EL (cell line): ENCODE results near the gene CCT3.
"Not testable (repeated sequence)": the region's sequence is repeated elsewhere in the genome, so short reads cannot be mapped to it uniquely, and the experiment has no call there.

Source experiments
- DNase-seq: peaks from one replicate; pipeline ENCODE4 v3.0.0-alpha.2; 2016

The CCT3 gene

DNA sequence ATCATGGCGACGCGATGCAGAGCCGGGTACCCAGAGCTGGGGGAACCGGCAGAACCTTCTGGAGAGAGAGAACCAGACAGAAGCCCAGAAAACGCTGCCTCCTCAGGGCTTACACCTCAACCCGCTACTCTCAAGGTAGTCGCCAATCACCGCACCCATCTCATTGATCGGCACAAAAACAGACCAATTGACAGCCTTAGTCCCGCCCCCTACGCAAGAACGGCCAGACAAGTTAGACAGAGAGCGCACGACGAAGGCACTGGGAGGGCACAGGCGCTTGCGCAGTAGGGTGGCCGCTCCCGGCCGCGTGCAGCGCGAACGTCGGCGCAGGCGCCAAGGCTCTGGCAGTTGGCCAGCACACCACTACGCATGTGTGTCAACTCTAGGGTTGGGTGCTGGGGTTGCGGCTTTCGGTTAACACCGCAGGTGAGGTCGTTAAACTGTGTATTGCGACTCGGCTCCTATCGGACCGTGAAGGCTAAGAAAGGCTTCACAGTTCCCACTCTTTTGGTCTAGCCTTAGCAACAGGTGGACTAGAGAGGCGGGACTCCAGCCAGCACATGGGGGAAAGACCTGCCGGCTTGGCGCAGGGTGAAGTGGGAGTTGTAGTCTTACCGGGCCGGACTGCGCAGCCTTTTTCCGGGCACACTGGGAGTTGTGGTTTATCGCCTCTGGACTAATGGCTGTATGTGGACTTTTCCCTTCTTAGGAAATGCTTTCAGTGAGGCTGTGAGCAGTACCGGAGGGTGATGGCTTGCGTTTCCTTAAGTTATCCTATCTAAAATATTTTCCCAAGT, at the start of gene CCT3, which contains the start of gene TSACC:
Gene CCT3, minus strand, starts transcription at position 113 of the 797 bp plus-strand sequence. Its CDS starts 108 bp downstream, at position 5.
Gene TSACC, plus strand, starts transcription at position 347 of the 797 bp plus-strand sequence. CDS start 1,232 bp downstream, outside the sequence.
- peak; percentile 100 for DNase-seq

GRCh38 chr1:156387870-156388173, 49.7 kb upstream of the CCT3 start:
- DNase-seq: no peak

DNA sequence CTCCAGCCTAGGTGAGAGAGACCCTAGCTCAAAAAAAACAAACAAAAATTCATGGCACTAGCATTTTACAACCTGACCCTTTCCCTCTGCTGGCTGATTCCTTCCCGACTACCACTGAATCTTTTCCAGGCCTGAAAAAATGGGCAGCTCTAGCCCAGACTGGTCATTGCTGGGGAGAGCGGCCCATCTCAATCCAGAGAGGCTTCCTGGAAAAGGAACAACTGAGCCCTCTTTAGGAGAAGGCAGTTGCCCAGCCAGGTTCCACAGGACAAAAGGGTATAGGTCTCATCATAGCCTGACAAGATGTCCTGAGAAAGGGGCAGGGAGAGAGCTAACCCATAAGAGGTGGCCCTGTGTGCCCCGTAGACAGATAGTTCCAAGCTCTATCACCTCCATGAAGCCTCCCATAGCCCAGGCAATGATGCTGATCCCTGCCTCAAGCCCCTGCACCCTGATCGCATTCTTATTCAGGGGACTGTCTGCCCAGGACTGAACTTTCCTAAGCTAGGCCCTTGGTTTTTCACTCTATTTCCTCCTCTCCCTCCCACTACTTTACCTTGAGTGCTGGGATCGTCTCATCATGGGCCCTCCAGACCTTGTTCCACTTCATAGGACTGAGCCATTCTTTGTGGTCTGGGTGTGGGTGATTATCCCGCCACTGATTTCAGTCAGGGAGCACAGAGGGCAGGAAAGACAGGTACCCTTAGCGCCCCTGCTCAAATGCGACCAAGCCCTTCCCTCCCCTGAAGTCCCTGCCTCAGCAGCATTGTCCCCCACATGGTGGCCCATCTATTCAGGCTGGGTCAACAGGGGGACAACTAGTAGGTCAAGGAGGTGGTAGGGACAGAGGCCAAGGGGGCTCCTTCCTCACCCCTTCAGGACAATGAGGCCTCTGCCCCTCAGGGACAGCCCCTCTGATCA, 49.1 kb upstream of the CCT3 start:
- no peak for DNase-seq

DNA sequence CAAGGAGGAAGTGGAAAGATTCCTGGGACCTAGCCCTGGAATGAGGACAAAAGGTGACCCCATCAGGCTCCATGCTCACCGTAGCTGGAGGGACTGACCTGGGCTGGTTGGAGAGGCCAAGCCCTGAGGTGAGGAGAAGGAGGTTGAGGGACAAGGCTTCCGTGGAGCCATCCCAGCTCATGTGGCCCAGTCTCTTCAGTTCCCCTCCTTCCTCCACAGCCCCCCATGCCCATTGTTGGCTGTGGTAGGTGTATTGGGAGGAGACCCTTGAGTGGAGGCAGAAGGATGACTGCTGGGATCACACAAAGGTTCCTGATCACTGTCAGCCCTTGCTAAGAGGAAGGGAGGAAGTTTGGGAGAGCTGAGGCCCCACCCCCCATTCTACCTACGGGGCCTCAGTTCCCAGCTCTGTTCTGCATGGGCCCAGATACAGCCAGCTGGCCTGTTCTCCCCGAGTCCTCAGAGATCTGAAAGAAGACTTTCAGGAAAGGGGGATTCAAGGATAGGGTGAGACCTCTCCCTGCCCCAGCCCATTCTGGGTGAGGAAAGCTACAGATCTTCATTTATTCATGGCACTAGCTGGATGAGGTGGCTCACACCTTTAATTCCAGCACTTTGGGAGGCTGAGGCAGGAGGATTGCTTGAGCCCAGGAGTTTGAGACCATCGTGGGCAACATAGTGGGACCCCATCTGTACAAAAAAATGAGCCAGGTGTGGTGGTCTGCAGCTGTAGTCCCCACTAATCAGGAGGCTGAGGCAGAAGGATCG, 48.2 kb upstream of the CCT3 start:
- no peak for DNase-seq

GRCh38 chr1:156385534-156386031, 47.5 kb upstream of the CCT3 start:
- peak; percentile 71 for DNase-seq

DNA sequence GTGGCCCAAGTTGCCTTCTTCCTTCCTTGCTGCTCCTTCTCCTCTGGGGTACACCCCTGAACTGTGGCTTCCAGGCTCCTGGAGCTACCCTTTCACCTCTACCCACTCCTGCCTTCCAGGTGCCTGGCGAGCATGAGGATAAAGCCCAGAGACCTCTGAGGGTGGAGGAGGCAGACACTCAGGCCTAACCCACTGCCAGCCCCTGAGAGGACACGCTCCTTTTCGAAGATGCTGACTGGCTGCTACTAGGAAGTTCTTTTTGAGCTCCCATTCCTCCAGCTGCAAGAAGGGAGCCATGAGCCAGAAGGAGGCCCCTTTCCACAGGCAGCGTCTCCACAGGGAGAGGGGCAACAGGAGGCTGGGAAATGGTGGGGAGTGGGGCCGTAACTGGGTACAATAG, 46.6 kb upstream of the CCT3 start:
- DNase-seq: no peak

GRCh38 chr1:156384007-156384406, 45.9 kb upstream of the CCT3 start:
- no peak for DNase-seq

DNA sequence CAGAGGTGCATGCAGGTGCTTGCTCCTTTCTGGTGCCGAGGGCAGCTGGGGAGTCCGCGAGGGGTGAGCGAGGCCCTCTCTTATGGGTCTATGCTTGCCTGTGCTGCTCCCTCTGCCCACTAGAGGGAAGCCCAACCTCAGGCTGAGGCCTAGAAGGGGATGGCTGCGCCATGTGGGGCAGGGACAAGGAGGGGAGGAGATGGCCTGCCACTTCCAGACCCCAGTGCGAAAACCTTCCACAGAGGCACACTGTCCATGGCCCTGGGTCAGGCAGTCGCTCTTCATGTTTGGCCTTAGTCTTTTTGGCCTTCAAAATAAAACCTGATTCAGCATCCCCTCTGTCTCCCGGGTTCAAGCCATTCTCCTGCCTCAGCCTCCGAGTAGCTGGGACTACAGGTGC, 44.9 kb upstream of the CCT3 start:
- DNase-seq: peak; percentile 60

GRCh38 chr1:156382561-156382960, 44.5 kb upstream of the CCT3 start:
- DNase-seq: no peak

DNA sequence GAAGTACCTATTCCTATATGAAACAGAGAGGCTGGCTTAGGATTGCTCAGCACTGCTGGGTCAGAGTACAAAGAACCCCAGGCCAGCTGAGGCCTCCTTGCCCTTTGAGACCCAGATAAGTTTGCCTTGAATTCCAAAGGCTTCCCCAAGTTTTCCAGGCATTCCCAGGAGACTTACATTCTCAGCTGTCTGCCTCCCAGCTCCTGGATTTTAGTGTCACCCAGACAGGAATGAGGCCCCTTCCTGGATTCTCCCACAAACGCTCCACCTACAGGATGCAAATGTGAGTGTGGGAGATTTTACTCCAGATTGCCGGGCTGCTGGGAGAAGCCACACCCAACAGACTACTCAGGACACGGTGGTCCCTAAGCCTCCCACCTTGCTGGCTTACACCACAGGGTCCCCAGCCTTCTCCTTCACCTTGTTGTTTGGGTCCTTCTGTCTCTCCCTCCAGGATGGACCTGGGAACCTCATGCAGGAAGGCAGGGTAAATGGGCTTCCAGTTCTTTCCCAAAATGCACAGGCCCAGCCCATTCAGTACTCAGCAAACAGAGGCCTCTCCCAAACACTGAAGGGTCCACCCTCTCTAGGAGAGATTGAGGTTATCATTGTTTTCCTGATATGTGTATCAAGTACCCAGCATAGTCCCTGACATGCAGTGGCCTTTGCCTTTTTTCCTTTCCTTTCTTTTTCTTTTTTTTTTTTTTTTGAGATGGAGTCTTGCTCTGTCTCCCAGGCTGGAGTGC, 41.5 kb upstream of the CCT3 start:
- DNase-seq: peak; percentile 34

DNA sequence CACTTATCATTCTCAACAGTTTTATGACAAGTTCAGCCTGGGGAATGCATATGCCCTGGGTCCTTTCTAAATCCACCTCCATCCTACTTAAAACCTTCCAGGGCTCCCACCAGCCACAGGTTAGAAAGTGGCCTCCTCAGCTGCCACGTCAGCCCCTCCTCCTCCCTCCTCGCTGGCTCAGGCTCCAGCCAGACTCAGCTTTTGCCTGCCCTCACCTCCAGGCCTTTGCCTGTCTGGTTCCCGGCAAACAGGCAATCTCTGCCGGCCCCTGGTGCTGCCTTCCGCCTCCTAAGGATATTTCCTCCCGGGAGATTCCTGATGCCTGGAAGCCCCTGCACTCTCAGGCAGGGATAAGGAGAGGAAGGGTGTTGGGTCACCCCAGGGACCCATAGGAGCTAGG, 40.5 kb upstream of the CCT3 start:
- DNase-seq: no peak

DNA sequence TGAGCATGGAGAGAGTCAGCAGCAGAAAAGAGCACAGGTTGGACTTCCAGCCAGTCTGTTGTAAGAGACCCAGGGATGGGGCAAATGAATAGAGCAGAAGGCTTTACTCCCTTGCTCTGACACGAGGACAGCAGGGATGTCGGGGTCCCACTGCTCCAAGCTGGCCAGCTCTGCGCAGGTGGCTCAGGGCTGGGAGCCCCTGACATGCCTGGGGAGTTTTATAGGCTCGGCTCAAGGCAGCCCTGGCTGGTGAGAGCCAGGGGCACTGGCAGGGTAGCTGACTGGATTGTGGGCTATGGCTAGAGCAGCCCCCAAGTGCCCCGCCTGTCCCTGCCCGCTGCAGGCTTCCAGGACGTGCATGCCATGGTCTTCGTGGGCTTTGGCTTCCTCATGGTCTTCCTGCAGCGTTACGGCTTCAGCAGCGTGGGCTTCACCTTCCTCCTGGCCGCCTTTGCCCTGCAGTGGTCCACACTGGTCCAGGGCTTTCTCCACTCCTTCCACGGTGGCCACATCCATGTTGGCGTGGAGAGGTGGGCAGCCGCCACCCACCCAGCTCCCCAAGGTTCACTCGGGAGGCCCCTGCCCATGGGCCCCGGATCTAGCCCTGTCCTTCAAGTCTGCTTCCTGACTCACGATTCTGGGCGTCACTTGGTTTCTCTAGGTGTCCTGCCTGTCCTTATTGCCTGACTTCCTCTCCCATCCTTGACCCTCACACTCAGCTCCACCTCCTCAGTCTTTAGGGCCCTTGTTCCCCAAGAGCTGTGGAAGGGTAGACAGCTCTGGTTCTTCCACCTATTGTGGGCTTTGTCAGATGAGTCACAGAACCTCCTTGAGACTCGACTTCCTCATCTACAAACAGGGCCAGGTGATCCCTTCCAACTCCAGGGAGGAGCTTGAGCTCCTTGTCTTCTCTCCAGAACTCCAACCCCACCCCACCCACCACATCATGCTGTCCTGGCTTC, 39.1 kb upstream of the CCT3 start:
- DNase-seq: no peak

GRCh38 chr1:156376146-156376545, 38.1 kb upstream of the CCT3 start:
- peak; percentile 55 for DNase-seq

- no peak for DNase-seq
Measured at GRCh38 chr1:156373546-156373945, 35.5 kb upstream of the CCT3 start.

DNA sequence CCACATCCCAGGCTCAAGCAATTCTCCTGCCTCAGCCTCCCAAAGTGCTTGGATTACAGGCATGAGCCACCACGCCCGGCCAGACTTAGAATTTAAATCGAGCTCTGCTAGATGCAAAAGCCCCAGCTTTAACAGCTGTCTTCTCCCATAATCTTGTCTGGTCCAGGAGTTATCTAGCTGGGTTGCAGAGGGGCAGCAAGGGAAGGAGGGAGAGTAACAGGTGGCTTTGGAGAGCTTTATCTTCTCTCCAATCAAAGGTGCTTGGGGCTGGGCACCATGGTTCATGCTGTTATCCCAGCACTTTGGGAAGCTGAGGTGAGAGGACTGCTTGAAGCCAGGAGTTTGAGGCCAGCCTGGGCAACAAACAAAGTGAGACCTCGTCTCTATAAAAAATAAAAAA, 34.8 kb upstream of the CCT3 start:
- DNase-seq: no peak

GRCh38 chr1:156372265-156372586, 34.1 kb upstream of the CCT3 start:
- DNase-seq: no peak

GRCh38 chr1:156371553-156372264, 33.6 kb upstream of the CCT3 start:
- peak; percentile 60 for DNase-seq

DNA sequence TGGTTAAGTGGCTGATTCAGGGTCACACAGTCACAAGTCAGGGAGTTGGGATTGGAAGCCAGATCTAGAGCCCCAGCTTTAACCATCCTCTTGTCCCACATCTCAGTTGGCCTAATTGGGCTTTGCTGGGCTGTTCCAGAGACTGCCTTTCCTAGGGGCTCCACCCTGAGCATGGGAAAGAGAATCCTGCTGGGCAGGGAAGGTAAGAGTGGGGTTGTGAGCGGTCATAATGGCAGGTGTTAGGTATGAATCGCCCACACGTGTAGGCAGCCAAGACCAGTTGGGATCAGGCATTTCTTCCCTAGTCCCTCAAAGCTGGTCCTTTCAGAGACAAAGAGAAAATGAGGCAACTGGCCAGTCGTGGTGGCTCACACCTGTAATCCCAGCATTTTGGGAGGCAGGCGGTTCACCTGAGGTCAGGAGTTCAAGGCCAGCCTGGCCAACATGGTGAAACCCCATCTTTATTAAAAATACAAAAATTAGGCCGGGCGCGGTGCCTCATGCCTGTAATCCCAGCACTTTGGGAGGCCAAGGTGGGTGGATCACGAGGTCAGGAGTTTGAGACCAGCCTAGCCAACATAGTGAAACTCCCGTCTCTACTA, 31.7 kb upstream of the CCT3 start:
- not testable (repeated sequence) for DNase-seq

DNA sequence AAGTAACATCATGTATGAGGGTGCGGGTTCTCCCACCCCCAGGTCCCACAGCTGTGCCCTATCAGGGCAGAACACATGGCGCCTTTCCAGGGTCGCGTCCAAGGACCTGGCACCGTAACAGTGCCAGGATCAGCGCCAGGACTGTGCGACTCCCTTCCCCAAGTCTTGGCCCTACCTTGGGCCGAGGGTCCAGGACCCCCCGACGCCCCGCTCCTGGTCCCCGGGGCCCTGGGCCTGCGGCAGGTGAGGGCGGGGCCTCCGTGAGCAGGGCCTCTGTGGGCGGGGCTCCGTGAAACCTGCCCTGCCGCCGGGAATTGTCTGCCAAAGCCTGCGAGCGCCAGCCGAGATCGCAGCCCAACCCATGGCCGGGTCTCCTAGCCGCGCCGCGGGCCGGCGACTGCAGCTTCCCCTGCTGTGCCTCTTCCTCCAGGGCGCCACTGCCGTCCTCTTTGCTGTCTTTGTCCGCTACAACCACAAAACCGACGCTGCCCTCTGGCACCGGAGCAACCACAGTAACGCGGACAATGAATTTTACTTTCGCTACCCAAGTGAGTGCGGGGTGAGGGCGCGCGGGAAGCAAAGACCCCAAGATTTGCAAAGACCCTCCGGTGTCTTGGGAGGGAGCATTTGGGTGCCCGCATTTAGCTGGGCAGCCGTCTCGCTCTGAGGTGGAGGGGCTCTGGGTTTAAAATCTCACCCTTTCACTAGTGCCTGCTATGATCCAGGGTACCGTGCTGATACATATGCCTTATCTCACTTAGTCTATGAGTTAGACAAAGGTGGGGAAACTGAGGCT, 31.0 kb upstream of the CCT3 start, which contains the start of gene RHBG:
Gene RHBG, plus strand, starts transcription at position 323 of the 796 bp plus-strand sequence. Its CDS starts 39 bp downstream, at position 362.
- DNase-seq: peak; percentile 48
